HepG2 (cell line): Measurements from ENCODE around the gene NT5M. TPM values are rescaled to one million over a fixed set of nuclear protein-coding genes. Genes with fewer than 3 reads are reported as not detected.

Experiments
- ATF1 ChIP-seq: IDR thresholded peaks from 2 replicates; pipeline ENCODE4 v1.6.1; 2016; ENCODE audit warnings: mild to moderate bottlenecking, control low read depth
- CBX5 ChIP-seq: sonication (generic); formaldehyde crosslinking; IDR thresholded peaks from 2 replicates; pipeline ENCODE4 v1.4.0; 2020; ENCODE audit warnings: missing genetic modification reagents, borderline replicate concordance
- CREM ChIP-seq, 2 experiments: sonication (generic) in 1 of 2; formaldehyde crosslinking in 1 of 2; IDR thresholded peaks; 2 replicates each; pipeline versions ENCODE4 v1.4.0 to v1.6.1; 2016 to 2020; ENCODE audit warnings: antibody characterized with exemption in 1 of 2, mild to moderate bottlenecking in 1 of 2, missing genetic modification reagents in 1 of 2
- GABPA ChIP-seq, 2 experiments: IDR thresholded peaks; 2 replicates each; pipeline ENCODE4 v1.6.1; 2011 to 2016; ENCODE audit warnings: low read depth in 2 of 2, low read length in 1 of 2, missing biosample characterization in 1 of 2, missing genetic modification characterization in 1 of 2
- GLI4 ChIP-seq: sonication (generic); formaldehyde crosslinking; IDR thresholded peaks from 2 replicates; pipeline ENCODE4 v1.5.1; 2020; ENCODE audit warnings: missing genetic modification reagents, mild to moderate bottlenecking, moderate library complexity, borderline replicate concordance
- GTF2F1 ChIP-seq: fragments of 150-350 bp; IDR thresholded peaks from 2 replicates; pipeline ENCODE4 v1.6.1; 2014; ENCODE audit warnings: low read length
- HOXA7 ChIP-seq: sonication (generic); formaldehyde crosslinking; IDR thresholded peaks from 2 replicates; pipeline ENCODE4 v1.8.1; 2022; ENCODE audit warnings: mild to moderate bottlenecking, missing genetic modification reagents, moderate library complexity
- IKZF1 ChIP-seq: fragments of 450-650 bp; IDR thresholded peaks from 2 replicates; pipeline ENCODE4 v1.7.1; 2016
- KDM1A ChIP-seq: IDR thresholded peaks from 2 replicates; pipeline ENCODE4 v1.6.1; 2016; ENCODE audit warnings: missing compliant biosample characterization
- KDM2A ChIP-seq: sonication (generic); formaldehyde crosslinking; IDR thresholded peaks from 2 replicates; pipeline ENCODE4 v1.4.0; 2020; ENCODE audit warnings: low read depth, missing genetic modification reagents, borderline replicate concordance
- LBX2 ChIP-seq: sonication (generic); formaldehyde crosslinking; IDR thresholded peaks from 2 replicates; pipeline ENCODE4 v1.5.0; 2020; ENCODE audit warnings: missing genetic modification reagents, mild to moderate bottlenecking, borderline replicate concordance
- MEIS1 ChIP-seq: sonication (generic); formaldehyde crosslinking; IDR thresholded peaks from 2 replicates; pipeline ENCODE4 v1.9.0; 2021; ENCODE audit warnings: mild to moderate bottlenecking, missing genetic modification reagents, moderate library complexity, borderline replicate concordance
- MXD4 ChIP-seq: IDR thresholded peaks from 2 replicates; pipeline ENCODE4 v1.6.1; 2016; ENCODE audit warnings: mild to moderate bottlenecking, missing biosample characterization, missing genetic modification reagents
- PAX8 ChIP-seq: sonication (generic); formaldehyde crosslinking; IDR thresholded peaks from 2 replicates; pipeline ENCODE4 v1.8.0; 2022; ENCODE audit warnings: mild to moderate bottlenecking, missing genetic modification reagents, borderline replicate concordance
- RFX1 ChIP-seq: fragments of 450-650 bp; IDR thresholded peaks from 2 replicates; pipeline ENCODE4 v1.6.1; 2017
- SNAPC2 ChIP-seq: sonication (generic); formaldehyde crosslinking; IDR thresholded peaks from 2 replicates; pipeline ENCODE4 v1.8.1; 2022; ENCODE audit warnings: mild to moderate bottlenecking, missing genetic modification reagents
- SYNCRIP ChIP-seq: fragments of 200-400 bp; formaldehyde crosslinking; IDR thresholded peaks from 2 replicates; pipeline ENCODE4 v1.6.1; 2018; ENCODE audit warnings: mild to moderate bottlenecking, low read depth, low read length; ENCODE audit not compliant: insufficient read depth
- TEAD3 ChIP-seq: optimal IDR thresholded peaks from 2 replicates; pipeline ENCODE3; 2016; ENCODE audit warnings: borderline replicate concordance
- TMF1 ChIP-seq: sonication (generic); formaldehyde crosslinking; IDR thresholded peaks from 2 replicates; pipeline ENCODE4 v1.8.1; 2022; ENCODE audit warnings: low read depth, missing genetic modification reagents
- TOPORS ChIP-seq: sonication (generic); formaldehyde crosslinking; IDR thresholded peaks from 2 replicates; pipeline ENCODE4 v1.8.0; 2023; ENCODE audit warnings: mild to moderate bottlenecking, missing genetic modification reagents
- ZNF10 ChIP-seq: sonication (generic); formaldehyde crosslinking; IDR thresholded peaks from 2 replicates; pipeline ENCODE4 v1.4.0; 2020; ENCODE audit warnings: mild to moderate bottlenecking, low read depth, missing genetic modification reagents, borderline replicate concordance
- ZNF121 ChIP-seq: sonication (generic); formaldehyde crosslinking; IDR thresholded peaks from 2 replicates; pipeline ENCODE4 v1.5.0; 2020; ENCODE audit warnings: mild to moderate bottlenecking, missing genetic modification reagents
- ZNF274 ChIP-seq: sonication (generic); formaldehyde crosslinking; IDR thresholded peaks from 2 replicates; pipeline ENCODE4 v1.5.1; 2020; ENCODE audit warnings: mild to moderate bottlenecking, missing genetic modification reagents
- ZNF333 ChIP-seq: sonication (generic); formaldehyde crosslinking; IDR thresholded peaks from 2 replicates; pipeline ENCODE4 v1.4.0; 2020; ENCODE audit warnings: mild to moderate bottlenecking, missing genetic modification reagents, borderline replicate concordance
- ZNF337 ChIP-seq: sonication (generic); formaldehyde crosslinking; IDR thresholded peaks from 2 replicates; pipeline ENCODE4 v1.5.1; 2020; ENCODE audit warnings: missing genetic modification reagents, low read depth, mild to moderate bottlenecking, borderline replicate concordance
- ZNF589 ChIP-seq: sonication (generic); formaldehyde crosslinking; conservative IDR thresholded peaks from 2 replicates; pipeline ENCODE4 v1.8.0; 2022; ENCODE audit warnings: mild to moderate bottlenecking, moderate library complexity, missing genetic modification reagents
- polyA plus RNA-seq, 8 experiments: library from polyadenylated mRNA; depleted of rRNA in 3 of 8; stranded (reverse) in 7 of 8; unstranded in 1 of 8; fragments of >200 nt; fragmentation: Illumina TruSeq in 4 of 8; extraction: Trizol in 4 of 8; gene quantifications; 2 replicates each; pipeline versions ENCODE4 v1.2.1 to v1.2.3, GENCODE V29; 2011 to 2016; ENCODE audit warnings: low read depth in 4 of 8, missing spikeins in 1 of 8, mixed read lengths in 1 of 8; ENCODE audit not compliant: insufficient read depth in 1 of 8
- total RNA-seq, 5 experiments: library from RNA; depleted of rRNA; stranded (reverse); fragments of >200 nt; fragmentation: Illumina TruSeq; extraction: Trizol; gene quantifications; 2 replicates each; pipeline ENCODE4 v1.2.3, GENCODE V29; 2016; ENCODE audit warnings: low read depth in 1 of 5
- TF ChIP-seq, protein P1 (sequence below): sonication (generic); formaldehyde crosslinking; IDR thresholded peaks from 2 replicates; pipeline ENCODE4 v1.5.0; 2020; ENCODE audit warnings: missing genetic modification reagents
- TF ChIP-seq, protein P2 (sequence below): sonication (generic); formaldehyde crosslinking; IDR thresholded peaks from 2 replicates; pipeline ENCODE4 v1.8.1; 2023; ENCODE audit warnings: mild to moderate bottlenecking, missing genetic modification reagents

The NT5M gene
- total and polyA plus RNA-seq, 2 of the 13 experiments (the other 11 are each of a cell fraction or from before 2014, with no cell fraction given): 0.55 to 0.78 TPM

GRCh38 chr17:17280613-17281549, 22.3 kb upstream of the NT5M start, which contains the start of gene COPS3 (continued):
- TF ChIP-seq HOXA7 (CRISPR knock-in tag) (no peak), ZNF274 (CRISPR knock-in tag) (peak; percentile 38; the same call in 1 of the 2 replicates), LBX2 (CRISPR knock-in tag) (no peak; the same call in 1 of the 2 replicates), ZNF121 (CRISPR knock-in tag) (no peak), TEAD3 (CRISPR knock-in tag) (peak; percentile 26), CREM (IDR thresholded peaks at IDR 0.05) (peak; percentile 84), CREM (CRISPR knock-in tag; IDR thresholded peaks at IDR 0.05) (peak; percentile 15; the same call in 1 of the 2 replicates), GTF2F1 (no peak), SYNCRIP (no peak), KDM1A (CRISPR knock-in tag) (no peak), CBX5 (no peak), TMF1 (CRISPR knock-in tag) (0 out of 2 replicates have a peak, but pooled peaks have one; percentile 31), KDM2A (CRISPR knock-in tag) (peak; percentile 77), MXD4 (peak; percentile 88; the same call in 1 of the 2 replicates), ZNF589 (CRISPR knock-in tag) (no peak), ZNF337 (0 out of 2 replicates have a peak, but pooled peaks have one; percentile 10), SNAPC2 (CRISPR knock-in tag) (no peak), ZNF10 (no peak), PAX8 (CRISPR knock-in tag) (no peak), ATF1 (peak; percentile 83), MEIS1 (CRISPR knock-in tag) (no peak; the same call in 1 of the 2 replicates), GABPA (IDR thresholded peaks at IDR 0.05; ENCODE audit: low read depth, low read length) (peak; percentile 80), GABPA (CRISPR knock-in tag; IDR thresholded peaks at IDR 0.05; ENCODE audit: low read depth) (peak; percentile 90), ZNF333 (peak; percentile 83; the same call in 1 of the 2 replicates), IKZF1 (no peak), TOPORS (CRISPR knock-in tag) (no peak), GLI4 (CRISPR knock-in tag) (peak; percentile 64; the same call in 1 of the 2 replicates), RFX1 (peak; percentile 90)
- TF ChIP-seq, protein P1, sequence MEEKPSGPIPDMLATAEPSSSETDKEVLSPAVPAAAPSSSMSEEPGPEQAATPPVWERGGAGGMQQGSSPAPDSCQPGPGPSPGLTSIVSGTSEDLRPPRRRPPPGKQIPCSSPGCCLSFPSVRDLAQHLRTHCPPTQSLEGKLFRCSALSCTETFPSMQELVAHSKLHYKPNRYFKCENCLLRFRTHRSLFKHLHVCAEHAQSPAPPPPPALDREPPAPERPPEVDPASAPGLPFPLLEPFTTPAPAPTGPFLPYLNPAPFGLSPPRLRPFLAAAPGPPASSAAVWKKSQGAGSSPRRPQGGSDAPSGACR: no peak
- TF ChIP-seq, protein P2, sequence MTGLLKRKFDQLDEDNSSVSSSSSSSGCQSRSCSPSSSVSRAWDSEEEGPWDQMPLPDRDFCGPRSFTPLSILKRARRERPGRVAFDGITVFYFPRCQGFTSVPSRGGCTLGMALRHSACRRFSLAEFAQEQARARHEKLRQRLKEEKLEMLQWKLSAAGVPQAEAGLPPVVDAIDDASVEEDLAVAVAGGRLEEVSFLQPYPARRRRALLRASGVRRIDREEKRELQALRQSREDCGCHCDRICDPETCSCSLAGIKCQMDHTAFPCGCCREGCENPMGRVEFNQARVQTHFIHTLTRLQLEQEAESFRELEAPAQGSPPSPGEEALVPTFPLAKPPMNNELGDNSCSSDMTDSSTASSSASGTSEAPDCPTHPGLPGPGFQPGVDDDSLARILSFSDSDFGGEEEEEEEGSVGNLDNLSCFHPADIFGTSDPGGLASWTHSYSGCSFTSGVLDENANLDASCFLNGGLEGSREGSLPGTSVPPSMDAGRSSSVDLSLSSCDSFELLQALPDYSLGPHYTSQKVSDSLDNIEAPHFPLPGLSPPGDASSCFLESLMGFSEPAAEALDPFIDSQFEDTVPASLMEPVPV (CRISPR knock-in tag): 0 out of 2 replicates have a peak, but pooled peaks have one; percentile 70
